PC-3 (cell line): ENCODE measurements around the gene TMEM94. TPM values are rescaled to one million over a fixed set of nuclear protein-coding genes. Genes with fewer than 3 reads are reported as not detected.

Experiments used
- ATAC-seq: fragments of 200-7000 bp; cut with Tn5 transposase; 2 replicates; pipeline ENCODE4 v1.9.1; 2020; ENCODE audit warnings: mild to moderate bottlenecking, moderate library complexity
- BruUV-seq: library from RNA; stranded (reverse); fragments of 400-500 nt; replicated peaks from 2 replicates; lab custom pipeline; 2021; lab: Mats Ljungman, UMichigan
- CTCF ChIA-PET: fragments of 300-600 bp; sonication (Branson Sonifier 250); formaldehyde crosslinking; loops from one replicate; lab custom pipeline; 2022; ENCODE audit warnings: antibody characterized with exemption; lab: Charles Lee
- POLR2A ChIA-PET: fragments of 300-600 bp; sonication (Branson Sonifier 250); formaldehyde crosslinking; loops from one replicate; lab custom pipeline; 2022; ENCODE audit warnings: antibody characterized with exemption; ENCODE audit not compliant: unreplicated experiment; lab: Charles Lee
- DNase-seq: peaks from one replicate; pipeline ENCODE4 v3.0.0-alpha.2; 2015
- H2AFZ ChIP-seq: fragments of 300-600 bp; sonication (generic); 2 replicates; pipeline ENCODE4 v1.6.0; 2016; ENCODE audit warnings: antibody characterized with exemption, low read length
- H3F3A ChIP-seq: fragments of 300-600 bp; sonication (generic); one replicate; pipeline ENCODE4 v1.6.0; 2017; ENCODE audit warnings: antibody characterized with exemption, low read length, control low read depth, mild to moderate bottlenecking; ENCODE audit not compliant: unreplicated experiment
- H3K27ac ChIP-seq: fragments of 300-600 bp; sonication (generic); 2 replicates; pipeline ENCODE4 v1.5.1; 2016; ENCODE audit warnings: mild to moderate bottlenecking, low read length
- H3K27me3 ChIP-seq: fragments of 300-600 bp; sonication (generic); 2 replicates; pipeline ENCODE4 v1.6.1; 2016; ENCODE audit warnings: low read length, mixed read lengths
- H3K36me3 ChIP-seq: fragments of 300-600 bp; sonication (generic); 2 replicates; pipeline ENCODE4 v1.6.1; 2016; ENCODE audit warnings: low read depth, mixed run types, low read length, mixed read lengths
- H3K4me1 ChIP-seq: fragments of 300-600 bp; sonication (generic); 2 replicates; pipeline ENCODE4 v1.5.1; 2016; ENCODE audit warnings: low read length; ENCODE audit not compliant: insufficient read depth
- H3K4me2 ChIP-seq: fragments of 300-600 bp; sonication (generic); 2 replicates; pipeline ENCODE4 v1.6.0; 2016; ENCODE audit warnings: low read length
- H3K4me3 ChIP-seq: fragments of 300-600 bp; sonication (generic); 2 replicates; pipeline ENCODE4 v1.5.1; 2016; ENCODE audit warnings: mild to moderate bottlenecking, low read length, mixed read lengths
- H3K79me2 ChIP-seq: fragments of 300-600 bp; sonication (generic); 2 replicates; pipeline ENCODE4 v1.6.1; 2017; ENCODE audit warnings: low read length, mixed read lengths
- H3K9ac ChIP-seq: fragments of 300-600 bp; sonication (generic); 2 replicates; pipeline ENCODE4 v1.6.0; 2016; ENCODE audit warnings: mild to moderate bottlenecking, low read length
- H3K9me2 ChIP-seq: fragments of 300-600 bp; sonication (generic); replicated peaks from 2 replicates; pipeline ENCODE4 v1.6.1; 2016; ENCODE audit warnings: mixed run types, low read length, mixed read lengths
- H3K9me3 ChIP-seq: fragments of 300-600 bp; sonication (generic); 2 replicates; pipeline ENCODE4 v1.6.1; 2016; ENCODE audit warnings: low read length, mixed read lengths
- H4K20me1 ChIP-seq: fragments of 300-600 bp; sonication (generic); 2 replicates; pipeline ENCODE4 v1.6.1; 2016; ENCODE audit warnings: low read length, mixed read lengths
- CTCF ChIP-seq: fragments of 300-600 bp; sonication (generic); conservative IDR thresholded peaks from 2 replicates; pipeline ENCODE4 v1.5.1; 2017; ENCODE audit warnings: antibody characterized with exemption, low read depth, mild to moderate bottlenecking, low read length
- EZH2 ChIP-seq: fragments of 300-600 bp; sonication (generic); IDR thresholded peaks from one replicate; pipeline ENCODE4 v1.6.1; 2017; ENCODE audit warnings: antibody characterized with exemption, mild to moderate bottlenecking, low read length; ENCODE audit not compliant: unreplicated experiment
- EZH2phosphoT487 ChIP-seq: fragments of 300-600 bp; sonication (generic); IDR thresholded peaks from 2 replicates; pipeline ENCODE4 v1.6.1; 2018; ENCODE audit warnings: mild to moderate bottlenecking, antibody characterized with exemption, low read length, borderline replicate concordance
- intact Hi-C: fragments of 100-400 bp; cut with micrococcal nuclease; formaldehyde crosslinking; loops from 2 replicates; pipeline ENCODE4 v1.9.0; 2023
- total RNA-seq: library from RNA; depleted of rRNA; stranded (reverse); fragments of >200 nt; gene quantifications from 2 replicates; pipeline ENCODE4 v1.2.3, GENCODE V29; 2014

The TMEM94 gene
- total RNA-seq, 1 experiment from 2014 or later: 45.6 TPM

GRCh38 chr17:75440738-75441448, 15.5 kb upstream of the TMEM94 start:
- ATAC-seq (no peak), DNase-seq (no peak)
- Histone ChIP-seq H3K9me3 (no peaks in the 10 kb centered on the region), H3K27me3 (no peaks in the 10 kb centered on the region), H3K9ac (no peak overlapping the region), H3K4me1 (no peaks in the 10 kb centered on the region), H3K4me3 (no peak overlapping the region), H3F3A (no peaks in the 10 kb centered on the region), H2AFZ (no peak overlapping the region), H3K79me2 (no peaks in the 10 kb centered on the region), H3K4me2 (no peak overlapping the region), H3K9me2 (no peaks in the 10 kb centered on the region), H4K20me1 (no peaks in the 10 kb centered on the region), H3K36me3 (no peaks in the 10 kb centered on the region), H3K27ac (no peak overlapping the region)
- POLR2A ChIA-PET: interaction anchor here (0.7 kb wide), 1 partner anchor 22 kb away, joined by 7 read pairs; no protein-coding TSS in a partner anchor
- TF ChIP-seq CTCF (no peak), EZH2 (no peak), EZH2phosphoT487 (no peak)
- BruUV-seq: no TSS peak
- CTCF ChIA-PET: no interaction called here
- intact Hi-C loops: no loop called here

- BruUV-seq: no TSS peak
- DNase-seq: no peak
- no peak overlapping the region for H3K9ac ChIP-seq
- no peaks in the 10 kb centered on the region for H3K9me3 ChIP-seq
- H3K79me2 ChIP-seq: no peaks in the 10 kb centered on the region
- ChIA-PET POLR2A (no interaction called here), CTCF (no interaction called here)
- no peaks in the 10 kb centered on the region for H3F3A ChIP-seq
- TF ChIP-seq EZH2 (no peak), CTCF (no peak), EZH2phosphoT487 (no peak)
- no peak for ATAC-seq
- no peaks in the 10 kb centered on the region for H3K36me3 ChIP-seq
- H3K4me2 ChIP-seq: no peak overlapping the region
- intact Hi-C loops: no loop called here
- H2AFZ ChIP-seq: no peak overlapping the region
- no peak overlapping the region for H3K4me3 ChIP-seq
- H3K4me1 ChIP-seq: no peaks in the 10 kb centered on the region
- no peak overlapping the region for H3K27ac ChIP-seq
- no peaks in the 10 kb centered on the region for H4K20me1 ChIP-seq
- H3K9me2 ChIP-seq: no peaks in the 10 kb centered on the region
- no peaks in the 10 kb centered on the region for H3K27me3 ChIP-seq
These were observed 14.0 kb upstream of the TMEM94 start for GRCh38 chr17:75442168-75443103.
